HepG2 (cell line): Measurements from ENCODE around the gene IP6K3. TPM values are rescaled to one million over a fixed set of nuclear protein-coding genes. Genes with fewer than 3 reads are reported as not detected.
A peak's percentile ranks its signal among the peaks of the same experiment; 100 is the strongest.

Experiments used
- ATAD3A ChIP-seq: sonication (generic); formaldehyde crosslinking; IDR thresholded peaks from 2 replicates; pipeline ENCODE4 v1.4.0; 2020; ENCODE audit warnings: missing genetic modification reagents
- CCAR2 ChIP-seq: fragments of 200-400 bp; formaldehyde crosslinking; optimal IDR thresholded peaks from 2 replicates; pipeline ENCODE3; 2018; ENCODE audit warnings: low read depth, mild to moderate bottlenecking, low read length, moderate library complexity
- ISX ChIP-seq: sonication (generic); formaldehyde crosslinking; conservative IDR thresholded peaks from 2 replicates; pipeline ENCODE4 v1.5.0; 2020; ENCODE audit warnings: missing genetic modification reagents
- KLF6 ChIP-seq: IDR thresholded peaks from 2 replicates; pipeline ENCODE4 v1.8.0; 2016; ENCODE audit warnings: missing biosample characterization, missing genetic modification reagents
- NFYB ChIP-seq: sonication (generic); formaldehyde crosslinking; IDR thresholded peaks from 2 replicates; pipeline ENCODE4 v1.4.0; 2020; ENCODE audit warnings: missing genetic modification reagents
- RARA ChIP-seq: IDR thresholded peaks from 2 replicates; pipeline ENCODE4 v1.6.1; 2016; ENCODE audit warnings: missing genetic modification reagents, missing compliant biosample characterization
- SMAD3 ChIP-seq: sonication (generic); formaldehyde crosslinking; IDR thresholded peaks from 2 replicates; pipeline ENCODE4 v1.4.0; 2020; ENCODE audit warnings: missing genetic modification reagents
- STAG1 ChIP-seq: sonication (generic); formaldehyde crosslinking; IDR thresholded peaks from 2 replicates; pipeline ENCODE4 v1.4.0; 2020; ENCODE audit warnings: missing genetic modification reagents
- XBP1 ChIP-seq: sonication (generic); formaldehyde crosslinking; IDR thresholded peaks from 2 replicates; pipeline ENCODE4 v1.5.0; 2020; ENCODE audit warnings: missing genetic modification reagents
- ZFY ChIP-seq: sonication (generic); formaldehyde crosslinking; IDR thresholded peaks from 2 replicates; pipeline ENCODE4 v1.4.0; 2020; ENCODE audit warnings: missing genetic modification reagents
- ZNF841 ChIP-seq: sonication (generic); formaldehyde crosslinking; IDR thresholded peaks from 2 replicates; pipeline ENCODE4 v1.8.1; 2023; ENCODE audit warnings: missing genetic modification reagents, borderline replicate concordance
- polyA plus RNA-seq, 8 experiments: library from polyadenylated mRNA; depleted of rRNA in 3 of 8; stranded (reverse) in 7 of 8; unstranded in 1 of 8; fragments of >200 nt; fragmentation: Illumina TruSeq in 4 of 8; extraction: Trizol in 4 of 8; gene quantifications; 2 replicates each; pipeline versions ENCODE4 v1.2.1 to v1.2.3, GENCODE V29; 2011 to 2016; ENCODE audit warnings: low read depth in 4 of 8, missing spikeins in 1 of 8, mixed read lengths in 1 of 8; ENCODE audit not compliant: insufficient read depth in 1 of 8
- total RNA-seq, 5 experiments: library from RNA; depleted of rRNA; stranded (reverse); fragments of >200 nt; fragmentation: Illumina TruSeq; extraction: Trizol; gene quantifications; 2 replicates each; pipeline ENCODE4 v1.2.3, GENCODE V29; 2016; ENCODE audit warnings: low read depth in 1 of 5
- TF ChIP-seq, protein P1 (sequence below): sonication (generic); formaldehyde crosslinking; IDR thresholded peaks from 2 replicates; pipeline ENCODE4 v1.5.0; 2020; ENCODE audit warnings: mild to moderate bottlenecking, missing genetic modification reagents, borderline replicate concordance
- TF ChIP-seq, protein P2 (sequence below): IDR thresholded peaks from 2 replicates; pipeline ENCODE4 v1.6.1; 2016; ENCODE audit warnings: low read depth, missing genetic modification reagents, missing compliant biosample characterization

Gene IP6K3
- total and polyA plus RNA-seq, 2 of the 13 experiments (the other 11 are each of a cell fraction or from before 2014, with no cell fraction given) = 0.11 to 0.18 TPM

DNA sequence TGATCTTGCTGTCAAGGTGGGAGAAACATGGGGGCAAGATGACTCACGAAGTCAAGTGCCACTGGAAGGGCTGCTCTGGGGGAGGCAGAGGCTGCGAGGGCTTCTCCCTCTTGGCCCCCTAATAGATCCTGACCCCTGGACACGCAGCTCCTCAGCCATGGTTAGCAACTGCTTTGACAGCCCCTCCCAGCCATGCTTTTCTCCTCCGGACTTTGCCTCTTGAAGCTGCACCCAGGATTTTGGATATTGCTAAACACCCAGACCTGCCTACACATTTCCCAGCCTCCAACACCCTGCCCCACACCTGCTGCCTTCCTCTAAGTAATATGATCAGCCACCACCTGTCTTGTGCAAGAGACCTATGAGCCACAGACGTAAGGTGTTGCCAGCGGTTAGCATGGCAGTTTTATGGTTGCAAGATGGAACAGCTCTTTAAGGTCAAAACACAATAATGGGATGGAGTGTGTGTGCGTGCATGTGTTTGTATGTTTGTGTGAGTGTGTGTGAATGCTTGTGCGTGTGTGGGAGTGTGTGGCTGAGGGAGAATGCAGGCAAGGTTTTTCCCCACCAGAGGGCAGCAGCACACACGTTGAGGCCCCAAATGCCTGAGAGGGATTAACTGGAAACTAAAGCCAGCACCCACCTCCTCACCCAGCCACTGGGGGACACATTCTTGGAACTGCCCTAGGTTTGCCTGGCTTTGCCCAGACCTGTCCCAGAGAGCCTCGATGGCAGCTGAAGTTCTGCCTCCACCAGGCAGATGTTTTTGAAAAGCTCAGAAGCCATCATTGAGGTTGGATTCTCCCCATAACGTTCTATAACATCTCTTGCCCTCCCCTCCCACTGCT lies 2.5 kb downstream of the IP6K3 start (continued):
- TF ChIP-seq KLF6 (CRISPR knock-in tag) = no peak
- TF ChIP-seq ZFY (CRISPR knock-in tag) = 0 out of 2 replicates have a peak, but pooled peaks have one; percentile 4
- TF ChIP-seq NFYB = no peak
- peak; percentile 58; the same call in 1 of the 2 replicates for TF ChIP-seq SMAD3 (CRISPR knock-in tag)
- TF ChIP-seq CCAR2 = no peak
- TF ChIP-seq, protein P1, sequence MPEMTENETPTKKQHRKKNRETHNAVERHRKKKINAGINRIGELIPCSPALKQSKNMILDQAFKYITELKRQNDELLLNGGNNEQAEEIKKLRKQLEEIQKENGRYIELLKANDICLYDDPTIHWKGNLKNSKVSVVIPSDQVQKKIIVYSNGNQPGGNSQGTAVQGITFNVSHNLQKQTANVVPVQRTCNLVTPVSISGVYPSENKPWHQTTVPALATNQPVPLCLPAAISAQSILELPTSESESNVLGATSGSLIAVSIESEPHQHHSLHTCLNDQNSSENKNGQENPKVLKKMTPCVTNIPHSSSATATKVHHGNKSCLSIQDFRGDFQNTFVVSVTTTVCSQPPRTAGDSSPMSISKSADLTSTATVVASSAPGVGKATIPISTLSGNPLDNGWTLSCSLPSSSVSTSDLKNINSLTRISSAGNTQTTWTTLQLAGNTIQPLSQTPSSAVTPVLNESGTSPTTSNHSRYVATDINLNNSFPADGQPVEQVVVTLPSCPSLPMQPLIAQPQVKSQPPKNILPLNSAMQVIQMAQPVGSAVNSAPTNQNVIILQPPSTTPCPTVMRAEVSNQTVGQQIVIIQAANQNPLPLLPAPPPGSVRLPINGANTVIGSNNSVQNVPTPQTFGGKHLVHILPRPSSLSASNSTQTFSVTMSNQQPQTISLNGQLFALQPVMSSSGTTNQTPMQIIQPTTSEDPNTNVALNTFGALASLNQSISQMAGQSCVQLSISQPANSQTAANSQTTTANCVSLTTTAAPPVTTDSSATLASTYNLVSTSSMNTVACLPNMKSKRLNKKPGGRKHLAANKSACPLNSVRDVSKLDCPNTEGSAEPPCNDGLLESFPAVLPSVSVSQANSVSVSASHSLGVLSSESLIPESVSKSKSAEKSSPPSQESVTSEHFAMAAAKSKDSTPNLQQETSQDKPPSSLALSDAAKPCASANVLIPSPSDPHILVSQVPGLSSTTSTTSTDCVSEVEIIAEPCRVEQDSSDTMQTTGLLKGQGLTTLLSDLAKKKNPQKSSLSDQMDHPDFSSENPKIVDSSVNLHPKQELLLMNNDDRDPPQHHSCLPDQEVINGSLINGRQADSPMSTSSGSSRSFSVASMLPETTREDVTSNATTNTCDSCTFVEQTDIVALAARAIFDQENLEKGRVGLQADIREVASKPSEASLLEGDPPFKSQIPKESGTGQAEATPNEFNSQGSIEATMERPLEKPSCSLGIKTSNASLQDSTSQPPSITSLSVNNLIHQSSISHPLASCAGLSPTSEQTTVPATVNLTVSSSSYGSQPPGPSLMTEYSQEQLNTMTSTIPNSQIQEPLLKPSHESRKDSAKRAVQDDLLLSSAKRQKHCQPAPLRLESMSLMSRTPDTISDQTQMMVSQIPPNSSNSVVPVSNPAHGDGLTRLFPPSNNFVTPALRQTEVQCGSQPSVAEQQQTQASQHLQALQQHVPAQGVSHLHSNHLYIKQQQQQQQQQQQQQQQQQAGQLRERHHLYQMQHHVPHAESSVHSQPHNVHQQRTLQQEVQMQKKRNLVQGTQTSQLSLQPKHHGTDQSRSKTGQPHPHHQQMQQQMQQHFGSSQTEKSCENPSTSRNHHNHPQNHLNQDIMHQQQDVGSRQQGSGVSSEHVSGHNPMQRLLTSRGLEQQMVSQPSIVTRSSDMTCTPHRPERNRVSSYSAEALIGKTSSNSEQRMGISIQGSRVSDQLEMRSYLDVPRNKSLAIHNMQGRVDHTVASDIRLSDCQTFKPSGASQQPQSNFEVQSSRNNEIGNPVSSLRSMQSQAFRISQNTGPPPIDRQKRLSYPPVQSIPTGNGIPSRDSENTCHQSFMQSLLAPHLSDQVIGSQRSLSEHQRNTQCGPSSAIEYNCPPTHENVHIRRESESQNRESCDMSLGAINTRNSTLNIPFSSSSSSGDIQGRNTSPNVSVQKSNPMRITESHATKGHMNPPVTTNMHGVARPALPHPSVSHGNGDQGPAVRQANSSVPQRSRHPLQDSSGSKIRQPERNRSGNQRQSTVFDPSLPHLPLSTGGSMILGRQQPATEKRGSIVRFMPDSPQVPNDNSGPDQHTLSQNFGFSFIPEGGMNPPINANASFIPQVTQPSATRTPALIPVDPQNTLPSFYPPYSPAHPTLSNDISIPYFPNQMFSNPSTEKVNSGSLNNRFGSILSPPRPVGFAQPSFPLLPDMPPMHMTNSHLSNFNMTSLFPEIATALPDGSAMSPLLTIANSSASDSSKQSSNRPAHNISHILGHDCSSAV = no peak
- TF ChIP-seq, protein P2, sequence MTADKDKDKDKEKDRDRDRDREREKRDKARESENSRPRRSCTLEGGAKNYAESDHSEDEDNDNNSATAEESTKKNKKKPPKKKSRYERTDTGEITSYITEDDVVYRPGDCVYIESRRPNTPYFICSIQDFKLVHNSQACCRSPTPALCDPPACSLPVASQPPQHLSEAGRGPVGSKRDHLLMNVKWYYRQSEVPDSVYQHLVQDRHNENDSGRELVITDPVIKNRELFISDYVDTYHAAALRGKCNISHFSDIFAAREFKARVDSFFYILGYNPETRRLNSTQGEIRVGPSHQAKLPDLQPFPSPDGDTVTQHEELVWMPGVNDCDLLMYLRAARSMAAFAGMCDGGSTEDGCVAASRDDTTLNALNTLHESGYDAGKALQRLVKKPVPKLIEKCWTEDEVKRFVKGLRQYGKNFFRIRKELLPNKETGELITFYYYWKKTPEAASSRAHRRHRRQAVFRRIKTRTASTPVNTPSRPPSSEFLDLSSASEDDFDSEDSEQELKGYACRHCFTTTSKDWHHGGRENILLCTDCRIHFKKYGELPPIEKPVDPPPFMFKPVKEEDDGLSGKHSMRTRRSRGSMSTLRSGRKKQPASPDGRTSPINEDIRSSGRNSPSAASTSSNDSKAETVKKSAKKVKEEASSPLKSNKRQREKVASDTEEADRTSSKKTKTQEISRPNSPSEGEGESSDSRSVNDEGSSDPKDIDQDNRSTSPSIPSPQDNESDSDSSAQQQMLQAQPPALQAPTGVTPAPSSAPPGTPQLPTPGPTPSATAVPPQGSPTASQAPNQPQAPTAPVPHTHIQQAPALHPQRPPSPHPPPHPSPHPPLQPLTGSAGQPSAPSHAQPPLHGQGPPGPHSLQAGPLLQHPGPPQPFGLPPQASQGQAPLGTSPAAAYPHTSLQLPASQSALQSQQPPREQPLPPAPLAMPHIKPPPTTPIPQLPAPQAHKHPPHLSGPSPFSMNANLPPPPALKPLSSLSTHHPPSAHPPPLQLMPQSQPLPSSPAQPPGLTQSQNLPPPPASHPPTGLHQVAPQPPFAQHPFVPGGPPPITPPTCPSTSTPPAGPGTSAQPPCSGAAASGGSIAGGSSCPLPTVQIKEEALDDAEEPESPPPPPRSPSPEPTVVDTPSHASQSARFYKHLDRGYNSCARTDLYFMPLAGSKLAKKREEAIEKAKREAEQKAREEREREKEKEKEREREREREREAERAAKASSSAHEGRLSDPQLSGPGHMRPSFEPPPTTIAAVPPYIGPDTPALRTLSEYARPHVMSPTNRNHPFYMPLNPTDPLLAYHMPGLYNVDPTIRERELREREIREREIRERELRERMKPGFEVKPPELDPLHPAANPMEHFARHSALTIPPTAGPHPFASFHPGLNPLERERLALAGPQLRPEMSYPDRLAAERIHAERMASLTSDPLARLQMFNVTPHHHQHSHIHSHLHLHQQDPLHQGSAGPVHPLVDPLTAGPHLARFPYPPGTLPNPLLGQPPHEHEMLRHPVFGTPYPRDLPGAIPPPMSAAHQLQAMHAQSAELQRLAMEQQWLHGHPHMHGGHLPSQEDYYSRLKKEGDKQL (CRISPR knock-in tag) = 0 out of 2 replicates have a peak, but pooled peaks have one; percentile 31
- peak; percentile 55 for TF ChIP-seq RARA
- TF ChIP-seq ATAD3A (CRISPR knock-in tag) = peak; percentile 36; the same call in 1 of the 2 replicates
- no peak for TF ChIP-seq ISX
- no peak for TF ChIP-seq ZNF841 (CRISPR knock-in tag)
- peak; percentile 85 for TF ChIP-seq STAG1 (CRISPR knock-in tag)
- no peak for TF ChIP-seq XBP1 (CRISPR knock-in tag)
